HepG2 (cell line): ENCODE results near the gene TMEM185B. TPM values are rescaled to one million over a fixed set of nuclear protein-coding genes. Genes with fewer than 3 reads are reported as not detected.

ENCODE experiments used
- BRCA1 ChIP-seq: sonication (generic); formaldehyde crosslinking; IDR thresholded peaks from 2 replicates; pipeline ENCODE4 v1.4.0; 2020; ENCODE audit warnings: missing genetic modification reagents
- CREB1 ChIP-seq, 2 experiments: fragments of 450-650 bp in 1 of 2; IDR thresholded peaks; 2 replicates each; pipeline ENCODE4 v1.6.1; 2016 to 2017; ENCODE audit warnings: control low read depth in 1 of 2, mild to moderate bottlenecking in 1 of 2, missing compliant biosample characterization in 1 of 2, missing genetic modification characterization in 1 of 2
- FOXO1 ChIP-seq: sonication (generic); formaldehyde crosslinking; IDR thresholded peaks from 2 replicates; pipeline ENCODE4 v1.4.0; 2020; ENCODE audit warnings: missing genetic modification reagents
- GFI1 ChIP-seq: sonication (generic); formaldehyde crosslinking; IDR thresholded peaks from 2 replicates; pipeline ENCODE4 v1.5.0; 2020; ENCODE audit warnings: missing genetic modification reagents, mild to moderate bottlenecking, borderline replicate concordance
- MZF1 ChIP-seq: sonication (generic); formaldehyde crosslinking; IDR thresholded peaks from 2 replicates; pipeline ENCODE4 v1.8.1; 2023; ENCODE audit warnings: mild to moderate bottlenecking, missing genetic modification reagents, borderline replicate concordance
- NCOR1 ChIP-seq: fragments of 200-600 bp; sonication (generic); IDR thresholded peaks from 2 replicates; pipeline ENCODE4 v1.7.0; 2017; ENCODE audit warnings: antibody characterized with exemption, low read length, borderline replicate concordance
- THAP11 ChIP-seq: IDR thresholded peaks from 2 replicates; pipeline ENCODE4 v1.6.1; 2016; ENCODE audit warnings: missing biosample characterization, missing genetic modification reagents
- TOPORS ChIP-seq: sonication (generic); formaldehyde crosslinking; IDR thresholded peaks from 2 replicates; pipeline ENCODE4 v1.8.0; 2023; ENCODE audit warnings: mild to moderate bottlenecking, missing genetic modification reagents
- XRCC5 ChIP-seq: fragments of 200-400 bp; formaldehyde crosslinking; optimal IDR thresholded peaks from 2 replicates; pipeline ENCODE3; 2017; ENCODE audit warnings: mild to moderate bottlenecking, low read length
- ZBTB42 ChIP-seq: sonication (generic); formaldehyde crosslinking; IDR thresholded peaks from 2 replicates; pipeline ENCODE4 v1.5.0; 2020; ENCODE audit warnings: mild to moderate bottlenecking, missing genetic modification reagents
- ZNF431 ChIP-seq: sonication (generic); formaldehyde crosslinking; IDR thresholded peaks from 2 replicates; pipeline ENCODE4 v1.9.0; 2022; ENCODE audit warnings: missing genetic modification reagents, low read depth, mild to moderate bottlenecking, borderline replicate concordance
- ZNF557 ChIP-seq: sonication (generic); formaldehyde crosslinking; IDR thresholded peaks from 2 replicates; pipeline ENCODE4 v1.4.0; 2020; ENCODE audit warnings: missing genetic modification reagents
- polyA plus RNA-seq, 8 experiments: library from polyadenylated mRNA; depleted of rRNA in 3 of 8; stranded (reverse) in 7 of 8; unstranded in 1 of 8; fragments of >200 nt; fragmentation: Illumina TruSeq in 4 of 8; extraction: Trizol in 4 of 8; gene quantifications; 2 replicates each; pipeline versions ENCODE4 v1.2.1 to v1.2.3, GENCODE V29; 2011 to 2016; ENCODE audit warnings: low read depth in 4 of 8, missing spikeins in 1 of 8, mixed read lengths in 1 of 8; ENCODE audit not compliant: insufficient read depth in 1 of 8
- total RNA-seq, 5 experiments: library from RNA; depleted of rRNA; stranded (reverse); fragments of >200 nt; fragmentation: Illumina TruSeq; extraction: Trizol; gene quantifications; 2 replicates each; pipeline ENCODE4 v1.2.3, GENCODE V29; 2016; ENCODE audit warnings: low read depth in 1 of 5
- TF ChIP-seq, protein P1 (sequence below): sonication (generic); formaldehyde crosslinking; IDR thresholded peaks from 2 replicates; pipeline ENCODE4 v1.5.0; 2020; ENCODE audit warnings: missing genetic modification reagents
- TF ChIP-seq, protein P2 (sequence below): sonication (generic); formaldehyde crosslinking; IDR thresholded peaks from 2 replicates; pipeline ENCODE4 v1.4.0; 2020; ENCODE audit warnings: missing genetic modification reagents
- TF ChIP-seq, protein P3 (sequence below): IDR thresholded peaks from 2 replicates; pipeline ENCODE4 v1.6.1; 2016; ENCODE audit warnings: low read depth
- TF ChIP-seq, protein P4 (sequence below): sonication (generic); formaldehyde crosslinking; IDR thresholded peaks from 2 replicates; pipeline ENCODE4 v1.4.0; 2020; ENCODE audit warnings: mild to moderate bottlenecking, missing genetic modification reagents
- TF ChIP-seq, protein P5 (sequence below): sonication (generic); formaldehyde crosslinking; IDR thresholded peaks from 2 replicates; pipeline ENCODE4 v1.5.0; 2020; ENCODE audit warnings: mild to moderate bottlenecking, missing genetic modification reagents, moderate library complexity

The TMEM185B gene
- total and polyA plus RNA-seq, 2 of the 13 experiments (the other 11 are each of a cell fraction or from before 2014, with no cell fraction given) = 5.6 to 7.0 TPM

DNA sequence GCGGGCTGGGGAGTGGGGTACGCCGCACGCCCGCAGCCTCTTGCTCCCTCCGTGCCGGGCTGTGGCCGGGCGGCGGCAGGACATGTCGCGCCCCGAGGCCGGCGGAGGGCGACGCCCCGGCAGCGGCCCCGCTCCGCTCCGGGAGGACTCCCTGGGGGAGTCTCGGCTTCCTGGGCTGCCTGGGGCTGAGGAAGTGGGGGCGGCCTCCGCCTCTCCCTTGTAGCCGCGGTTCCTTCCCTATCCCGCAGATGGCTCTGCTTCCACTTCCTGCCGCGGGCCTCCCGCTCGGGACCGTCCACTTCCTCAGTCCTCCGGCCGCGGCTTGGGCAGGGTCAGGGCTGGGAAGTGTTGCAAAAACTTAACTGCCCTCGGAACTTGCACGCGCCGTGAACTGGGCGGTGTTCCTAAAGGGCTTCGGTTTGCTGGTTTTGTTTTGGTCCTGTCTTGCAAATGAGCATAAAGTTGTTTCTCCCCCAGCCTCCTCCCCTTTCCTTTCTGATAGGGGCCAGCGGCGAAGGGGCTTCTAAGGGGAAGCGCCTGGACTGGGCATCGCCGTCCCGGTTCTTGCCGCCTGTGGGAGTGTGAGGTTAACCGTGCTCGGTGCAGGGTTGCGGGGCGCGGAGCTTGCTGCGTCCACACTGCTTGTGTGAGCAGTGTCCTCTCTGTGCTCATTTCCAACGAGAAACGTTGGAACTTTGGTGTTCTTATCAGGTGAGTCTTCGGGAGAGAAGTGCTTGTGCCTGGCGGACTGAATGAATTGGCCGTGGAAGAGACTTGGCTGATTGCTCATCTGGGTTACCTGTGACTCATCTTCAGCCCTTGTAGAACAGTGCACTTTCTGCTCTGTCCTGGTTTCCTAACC lies 30.1 kb upstream of the TMEM185B start (continued):
- TF ChIP-seq ZBTB42 (CRISPR knock-in tag) (no peak), BRCA1 (peak; percentile 73; the same call in 1 of the 2 replicates), THAP11 (0 out of 2 replicates have a peak, but pooled peaks have one; percentile 3), TOPORS (CRISPR knock-in tag) (peak; percentile 64; the same call in 1 of the 2 replicates), FOXO1 (0 out of 2 replicates have a peak, but pooled peaks have one; percentile 20), ZNF557 (no peak), ZNF431 (CRISPR knock-in tag) (no peak), NCOR1 (no peak; the same call in 1 of the 2 replicates), MZF1 (CRISPR knock-in tag) (no peak), CREB1 (IDR thresholded peaks at IDR 0.05) (no peak), CREB1 (CRISPR knock-in tag; IDR thresholded peaks at IDR 0.05) (no peak), GFI1 (CRISPR knock-in tag) (peak; percentile 78; the same call in 1 of the 2 replicates), XRCC5 (peak; percentile 68)
- TF ChIP-seq, protein P1, sequence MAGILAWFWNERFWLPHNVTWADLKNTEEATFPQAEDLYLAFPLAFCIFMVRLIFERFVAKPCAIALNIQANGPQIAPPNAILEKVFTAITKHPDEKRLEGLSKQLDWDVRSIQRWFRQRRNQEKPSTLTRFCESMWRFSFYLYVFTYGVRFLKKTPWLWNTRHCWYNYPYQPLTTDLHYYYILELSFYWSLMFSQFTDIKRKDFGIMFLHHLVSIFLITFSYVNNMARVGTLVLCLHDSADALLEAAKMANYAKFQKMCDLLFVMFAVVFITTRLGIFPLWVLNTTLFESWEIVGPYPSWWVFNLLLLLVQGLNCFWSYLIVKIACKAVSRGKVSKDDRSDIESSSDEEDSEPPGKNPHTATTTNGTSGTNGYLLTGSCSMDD (CRISPR knock-in tag) = no peak
- TF ChIP-seq, protein P2, sequence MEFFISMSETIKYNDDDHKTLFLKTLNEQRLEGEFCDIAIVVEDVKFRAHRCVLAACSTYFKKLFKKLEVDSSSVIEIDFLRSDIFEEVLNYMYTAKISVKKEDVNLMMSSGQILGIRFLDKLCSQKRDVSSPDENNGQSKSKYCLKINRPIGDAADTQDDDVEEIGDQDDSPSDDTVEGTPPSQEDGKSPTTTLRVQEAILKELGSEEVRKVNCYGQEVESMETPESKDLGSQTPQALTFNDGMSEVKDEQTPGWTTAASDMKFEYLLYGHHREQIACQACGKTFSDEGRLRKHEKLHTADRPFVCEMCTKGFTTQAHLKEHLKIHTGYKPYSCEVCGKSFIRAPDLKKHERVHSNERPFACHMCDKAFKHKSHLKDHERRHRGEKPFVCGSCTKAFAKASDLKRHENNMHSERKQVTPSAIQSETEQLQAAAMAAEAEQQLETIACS = no peak
- TF ChIP-seq, protein P3, sequence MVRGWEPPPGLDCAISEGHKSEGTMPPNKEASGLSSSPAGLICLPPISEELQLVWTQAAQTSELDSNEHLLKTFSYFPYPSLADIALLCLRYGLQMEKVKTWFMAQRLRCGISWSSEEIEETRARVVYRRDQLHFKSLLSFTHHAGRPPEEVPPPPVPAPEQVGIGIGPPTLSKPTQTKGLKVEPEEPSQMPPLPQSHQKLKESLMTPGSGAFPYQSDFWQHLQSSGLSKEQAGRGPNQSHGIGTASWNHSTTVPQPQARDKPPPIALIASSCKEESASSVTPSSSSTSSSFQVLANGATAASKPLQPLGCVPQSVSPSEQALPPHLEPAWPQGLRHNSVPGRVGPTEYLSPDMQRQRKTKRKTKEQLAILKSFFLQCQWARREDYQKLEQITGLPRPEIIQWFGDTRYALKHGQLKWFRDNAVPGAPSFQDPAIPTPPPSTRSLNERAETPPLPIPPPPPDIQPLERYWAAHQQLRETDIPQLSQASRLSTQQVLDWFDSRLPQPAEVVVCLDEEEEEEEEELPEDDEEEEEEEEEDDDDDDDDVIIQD (CRISPR knock-in tag) = no peak
- TF ChIP-seq, protein P4, sequence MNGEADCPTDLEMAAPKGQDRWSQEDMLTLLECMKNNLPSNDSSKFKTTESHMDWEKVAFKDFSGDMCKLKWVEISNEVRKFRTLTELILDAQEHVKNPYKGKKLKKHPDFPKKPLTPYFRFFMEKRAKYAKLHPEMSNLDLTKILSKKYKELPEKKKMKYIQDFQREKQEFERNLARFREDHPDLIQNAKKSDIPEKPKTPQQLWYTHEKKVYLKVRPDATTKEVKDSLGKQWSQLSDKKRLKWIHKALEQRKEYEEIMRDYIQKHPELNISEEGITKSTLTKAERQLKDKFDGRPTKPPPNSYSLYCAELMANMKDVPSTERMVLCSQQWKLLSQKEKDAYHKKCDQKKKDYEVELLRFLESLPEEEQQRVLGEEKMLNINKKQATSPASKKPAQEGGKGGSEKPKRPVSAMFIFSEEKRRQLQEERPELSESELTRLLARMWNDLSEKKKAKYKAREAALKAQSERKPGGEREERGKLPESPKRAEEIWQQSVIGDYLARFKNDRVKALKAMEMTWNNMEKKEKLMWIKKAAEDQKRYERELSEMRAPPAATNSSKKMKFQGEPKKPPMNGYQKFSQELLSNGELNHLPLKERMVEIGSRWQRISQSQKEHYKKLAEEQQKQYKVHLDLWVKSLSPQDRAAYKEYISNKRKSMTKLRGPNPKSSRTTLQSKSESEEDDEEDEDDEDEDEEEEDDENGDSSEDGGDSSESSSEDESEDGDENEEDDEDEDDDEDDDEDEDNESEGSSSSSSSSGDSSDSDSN (CRISPR knock-in tag) = peak; percentile 91
- TF ChIP-seq, protein P5, sequence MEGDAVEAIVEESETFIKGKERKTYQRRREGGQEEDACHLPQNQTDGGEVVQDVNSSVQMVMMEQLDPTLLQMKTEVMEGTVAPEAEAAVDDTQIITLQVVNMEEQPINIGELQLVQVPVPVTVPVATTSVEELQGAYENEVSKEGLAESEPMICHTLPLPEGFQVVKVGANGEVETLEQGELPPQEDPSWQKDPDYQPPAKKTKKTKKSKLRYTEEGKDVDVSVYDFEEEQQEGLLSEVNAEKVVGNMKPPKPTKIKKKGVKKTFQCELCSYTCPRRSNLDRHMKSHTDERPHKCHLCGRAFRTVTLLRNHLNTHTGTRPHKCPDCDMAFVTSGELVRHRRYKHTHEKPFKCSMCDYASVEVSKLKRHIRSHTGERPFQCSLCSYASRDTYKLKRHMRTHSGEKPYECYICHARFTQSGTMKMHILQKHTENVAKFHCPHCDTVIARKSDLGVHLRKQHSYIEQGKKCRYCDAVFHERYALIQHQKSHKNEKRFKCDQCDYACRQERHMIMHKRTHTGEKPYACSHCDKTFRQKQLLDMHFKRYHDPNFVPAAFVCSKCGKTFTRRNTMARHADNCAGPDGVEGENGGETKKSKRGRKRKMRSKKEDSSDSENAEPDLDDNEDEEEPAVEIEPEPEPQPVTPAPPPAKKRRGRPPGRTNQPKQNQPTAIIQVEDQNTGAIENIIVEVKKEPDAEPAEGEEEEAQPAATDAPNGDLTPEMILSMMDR (CRISPR knock-in tag) = peak; percentile 78
